Panc1 (cell line): ENCODE data around the gene GTSE1.

Experiments
- POLR2AphosphoS5 ChIP-seq: IDR thresholded peaks from 2 replicates; pipeline ENCODE4 v1.6.1; 2012; ENCODE audit warnings: mild to moderate bottlenecking, low read depth, low read length, moderate library complexity
- SIN3A ChIP-seq: IDR thresholded peaks from 2 replicates; pipeline ENCODE4 v1.6.1; 2012; ENCODE audit warnings: low read depth, mild to moderate bottlenecking, low read length, moderate library complexity, borderline replicate concordance; ENCODE audit not compliant: insufficient read depth
- TCF7L2 ChIP-seq: IDR thresholded peaks from 2 replicates; pipeline ENCODE4 v1.6.1; 2011; ENCODE audit warnings: mild to moderate bottlenecking, low read depth, low read length, inconsistent platforms
- TF ChIP-seq, protein P1 (sequence below): fragments of 450-650 bp; IDR thresholded peaks from 2 replicates; pipeline ENCODE4 v1.5.1; 2017; ENCODE audit warnings: mild to moderate bottlenecking
- TF ChIP-seq, protein P2 (sequence below), 2 experiments: IDR thresholded peaks; 2 replicates each; pipeline ENCODE4 v1.6.1; 2011 to 2012; ENCODE audit warnings: low read depth in 2 of 2, control low read depth in 1 of 2, low read length in 1 of 2, mild to moderate bottlenecking in 1 of 2, moderate library complexity in 1 of 2; ENCODE audit not compliant: insufficient read depth in 1 of 2

DNA sequence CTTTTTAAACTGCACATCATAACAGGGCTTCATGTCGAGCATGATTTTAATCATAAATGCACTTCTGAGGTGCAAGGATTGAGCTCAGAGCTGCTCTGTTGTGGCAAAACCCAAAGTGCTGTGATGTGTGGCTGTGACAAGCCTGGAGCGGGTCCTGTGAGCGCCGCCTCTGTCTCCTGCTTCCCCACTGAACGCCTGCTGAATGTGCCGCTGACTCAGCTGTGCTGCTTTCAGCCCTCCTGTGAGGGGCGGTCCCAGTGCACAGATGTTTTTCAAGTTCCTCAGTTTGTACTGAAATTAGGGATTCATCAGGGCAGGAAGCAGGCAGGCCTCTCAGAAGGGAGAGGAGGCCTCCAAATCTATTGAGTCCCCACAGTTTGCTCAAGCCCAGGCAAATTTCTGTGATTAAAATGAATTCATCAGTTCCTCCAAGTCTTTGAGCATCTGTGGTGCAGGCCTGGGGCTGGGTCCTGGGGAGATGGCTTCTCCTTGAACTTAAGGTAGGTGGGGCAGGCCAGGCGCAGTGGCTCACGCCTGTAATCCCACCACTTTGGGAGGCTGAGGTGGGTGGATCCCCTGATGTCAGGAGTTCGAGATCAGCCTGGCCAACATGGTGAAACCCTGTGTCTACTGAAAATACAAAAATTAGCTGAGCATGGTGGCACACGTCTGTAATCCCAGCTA lies 3.0 kb upstream of the GTSE1 start:
- TF ChIP-seq, protein P1, sequence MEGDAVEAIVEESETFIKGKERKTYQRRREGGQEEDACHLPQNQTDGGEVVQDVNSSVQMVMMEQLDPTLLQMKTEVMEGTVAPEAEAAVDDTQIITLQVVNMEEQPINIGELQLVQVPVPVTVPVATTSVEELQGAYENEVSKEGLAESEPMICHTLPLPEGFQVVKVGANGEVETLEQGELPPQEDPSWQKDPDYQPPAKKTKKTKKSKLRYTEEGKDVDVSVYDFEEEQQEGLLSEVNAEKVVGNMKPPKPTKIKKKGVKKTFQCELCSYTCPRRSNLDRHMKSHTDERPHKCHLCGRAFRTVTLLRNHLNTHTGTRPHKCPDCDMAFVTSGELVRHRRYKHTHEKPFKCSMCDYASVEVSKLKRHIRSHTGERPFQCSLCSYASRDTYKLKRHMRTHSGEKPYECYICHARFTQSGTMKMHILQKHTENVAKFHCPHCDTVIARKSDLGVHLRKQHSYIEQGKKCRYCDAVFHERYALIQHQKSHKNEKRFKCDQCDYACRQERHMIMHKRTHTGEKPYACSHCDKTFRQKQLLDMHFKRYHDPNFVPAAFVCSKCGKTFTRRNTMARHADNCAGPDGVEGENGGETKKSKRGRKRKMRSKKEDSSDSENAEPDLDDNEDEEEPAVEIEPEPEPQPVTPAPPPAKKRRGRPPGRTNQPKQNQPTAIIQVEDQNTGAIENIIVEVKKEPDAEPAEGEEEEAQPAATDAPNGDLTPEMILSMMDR = no peak
- TF ChIP-seq POLR2AphosphoS5 (no peak), SIN3A (no peak), TCF7L2 (no peak)
- TF ChIP-seq, protein P2, sequence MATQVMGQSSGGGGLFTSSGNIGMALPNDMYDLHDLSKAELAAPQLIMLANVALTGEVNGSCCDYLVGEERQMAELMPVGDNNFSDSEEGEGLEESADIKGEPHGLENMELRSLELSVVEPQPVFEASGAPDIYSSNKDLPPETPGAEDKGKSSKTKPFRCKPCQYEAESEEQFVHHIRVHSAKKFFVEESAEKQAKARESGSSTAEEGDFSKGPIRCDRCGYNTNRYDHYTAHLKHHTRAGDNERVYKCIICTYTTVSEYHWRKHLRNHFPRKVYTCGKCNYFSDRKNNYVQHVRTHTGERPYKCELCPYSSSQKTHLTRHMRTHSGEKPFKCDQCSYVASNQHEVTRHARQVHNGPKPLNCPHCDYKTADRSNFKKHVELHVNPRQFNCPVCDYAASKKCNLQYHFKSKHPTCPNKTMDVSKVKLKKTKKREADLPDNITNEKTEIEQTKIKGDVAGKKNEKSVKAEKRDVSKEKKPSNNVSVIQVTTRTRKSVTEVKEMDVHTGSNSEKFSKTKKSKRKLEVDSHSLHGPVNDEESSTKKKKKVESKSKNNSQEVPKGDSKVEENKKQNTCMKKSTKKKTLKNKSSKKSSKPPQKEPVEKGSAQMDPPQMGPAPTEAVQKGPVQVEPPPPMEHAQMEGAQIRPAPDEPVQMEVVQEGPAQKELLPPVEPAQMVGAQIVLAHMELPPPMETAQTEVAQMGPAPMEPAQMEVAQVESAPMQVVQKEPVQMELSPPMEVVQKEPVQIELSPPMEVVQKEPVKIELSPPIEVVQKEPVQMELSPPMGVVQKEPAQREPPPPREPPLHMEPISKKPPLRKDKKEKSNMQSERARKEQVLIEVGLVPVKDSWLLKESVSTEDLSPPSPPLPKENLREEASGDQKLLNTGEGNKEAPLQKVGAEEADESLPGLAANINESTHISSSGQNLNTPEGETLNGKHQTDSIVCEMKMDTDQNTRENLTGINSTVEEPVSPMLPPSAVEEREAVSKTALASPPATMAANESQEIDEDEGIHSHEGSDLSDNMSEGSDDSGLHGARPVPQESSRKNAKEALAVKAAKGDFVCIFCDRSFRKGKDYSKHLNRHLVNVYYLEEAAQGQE (IDR thresholded peaks at IDR 0.05; ENCODE audit: insufficient read depth in 1 of 2, low read depth in 2 of 2, low read length in 1 of 2) = no peak
